ENCODE measurements around the gene SND1. TPM values are rescaled to one million over a fixed set of nuclear protein-coding genes. Genes with fewer than 3 reads are reported as not detected.

The SND1 gene
- total RNA-seq, 1 experiment from 2014 or later, result 218 TPM

DNA sequence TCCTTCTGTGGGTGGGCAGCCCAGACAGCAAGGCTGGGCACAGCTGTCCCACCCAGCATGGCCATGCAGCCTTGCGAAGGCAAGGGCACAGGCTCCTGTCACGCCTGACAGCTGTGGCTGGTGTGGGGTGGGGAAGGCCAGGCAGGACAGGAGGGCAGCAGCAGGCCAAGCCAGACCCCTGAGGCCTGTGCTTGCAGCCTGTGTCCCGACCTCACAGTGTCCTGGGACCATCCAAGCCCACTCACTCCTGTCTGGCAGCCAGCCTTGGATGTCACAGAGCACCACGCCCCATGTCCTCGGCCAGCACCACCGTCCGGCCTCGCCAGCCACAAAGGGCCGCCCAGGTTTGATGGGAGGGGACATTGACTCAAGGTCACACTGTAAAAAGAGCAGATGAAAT is 464.7 kb downstream of the SND1 start:
- peaks cover 6 to 8% of the 10 kb centered on the region in 2 experiments for H3K4me1 Mint-ChIP-seq
- H2BK20ac ChIP-seq (ENCODE audit: low read depth, low read length, poor library complexity, severe bottlenecking), result no peak overlapping the region
- DNase-seq, result no peak
- no peaks in the 10 kb centered on the region for H3K36me3 Mint-ChIP-seq (ENCODE audit: insufficient read depth in 1 of 3, low read depth in 3 of 3)
- H3K27me3 ChIP-seq (ENCODE audit: insufficient read depth, low read length), result no peaks in the 10 kb centered on the region; the same call in 1 of the 2 replicates
- no peaks in the 10 kb centered on the region for H3K79me2 ChIP-seq (ENCODE audit: insufficient read depth, low read length)
- H3K27ac Mint-ChIP-seq, result no peak overlapping the region
- H2BK120ac ChIP-seq (ENCODE audit: low read depth, low read length, poor library complexity, severe bottlenecking), result no peak overlapping the region
- H4K20me1 ChIP-seq (ENCODE audit: control insufficient read depth, insufficient read depth, insufficient read length), result no peaks in the 10 kb centered on the region
- TF ChIP-seq CTCF (conservative IDR thresholded peaks at IDR 0.05), result no peak
- no peak overlapping the region for H4K91ac ChIP-seq (ENCODE audit: insufficient read length, low read depth, low read length)
- no peak overlapping the region for H3K4me2 ChIP-seq (ENCODE audit: insufficient read depth, insufficient read length, low read length)
- no peak overlapping the region for H2BK5ac ChIP-seq (ENCODE audit: insufficient read length, low read length)
- no peaks in the 10 kb centered on the region for H3K9me3 Mint-ChIP-seq
- H3K23ac ChIP-seq (ENCODE audit: insufficient read length, low read depth, low read length), result no peak overlapping the region
- no peaks in the 10 kb centered on the region for H3K23me2 ChIP-seq (ENCODE audit: insufficient read length, low read depth, low read length, poor library complexity, severe bottlenecking)
- H3K56ac ChIP-seq (ENCODE audit: insufficient read length, low read depth, low read length), result no peak overlapping the region
- no peak overlapping the region for H3K9ac ChIP-seq (ENCODE audit: extremely low read depth, insufficient read length, low read length)
- H3K27ac ChIP-seq (ENCODE audit: insufficient read length, low read depth, low read length), result no peak overlapping the region
- no peak overlapping the region for H2BK15ac ChIP-seq (ENCODE audit: low read depth, low read length)
- H3K4me3 Mint-ChIP-seq, result no peak overlapping the region; a peak in 1 of 5 replicates
- H3T11ph ChIP-seq (ENCODE audit: low read length), result no peak overlapping the region
- H3K9me3 ChIP-seq (ENCODE audit: control insufficient read depth, low read depth, low read length), result no peaks in the 10 kb centered on the region
- peak overlapping the region; percentile 4 for H3K18ac ChIP-seq (ENCODE audit: insufficient read length, low read depth, low read length)
- no peaks in the 10 kb centered on the region for H3K79me1 ChIP-seq (ENCODE audit: insufficient read depth, low read depth, low read length, poor library complexity, severe bottlenecking)
- no peaks in the 10 kb centered on the region for H3K4me1 ChIP-seq (ENCODE audit: insufficient read depth, low read length)
- no peak overlapping the region for H4K5ac ChIP-seq (ENCODE audit: insufficient read length, low read depth, low read length)
- peaks cover 66% of the 10 kb centered on the region for H3K27me3 Mint-ChIP-seq (ENCODE audit: low read depth)
- no peak overlapping the region for H2AK5ac ChIP-seq (ENCODE audit: insufficient read length, low read length)
- no peak overlapping the region for H4K8ac ChIP-seq (replicated peaks; ENCODE audit: insufficient read length, low read depth, low read length)
- WGBS (ENCODE audit: extremely low coverage, insufficient read length, low lambda C conversion rate), result no CpG with 5 or more reads among the region's 9 CpGs
- no peak overlapping the region for H3K4ac ChIP-seq (ENCODE audit: low read depth, low read length)
- H3K14ac ChIP-seq (ENCODE audit: insufficient read depth, low read length), result peak overlapping the region; percentile 26; the same call in 1 of the 2 replicates
- H2AFZ ChIP-seq (ENCODE audit: low read length), result no peak overlapping the region
- no peak overlapping the region for H2BK12ac ChIP-seq (ENCODE audit: insufficient read length, low read depth, low read length)

All from H9 (cell line).